Measurements from ENCODE around the gene TRAF5. TPM values are rescaled to one million over a fixed set of nuclear protein-coding genes. Genes with fewer than 3 reads are reported as not detected.

Gene TRAF5
- total RNA-seq, 4 donors from 2014 or later, result 2.7 to 9.2 (median 4.0) TPM

GRCh38 chr1:211352465-211352864, 25.8 kb downstream of the TRAF5 start:
- H3K27me3 ChIP-seq, result no peaks in the 10 kb centered on the region
- no peaks in the 10 kb centered on the region for H3K9me3 ChIP-seq
- H3K36me3 ChIP-seq, result peaks cover 0 to 8% (median 0%) of the 10 kb centered on the region in 3 donors
- no peak for TF ChIP-seq CTCF (IDR thresholded peaks at IDR 0.05)
- TF ChIP-seq POLR2A (IDR thresholded peaks at IDR 0.05), result no peak
- intact Hi-C loops (cut with DNase I), result no loop called here
- WGBS, 2 donors, result 86 to 93% methylated on average over 2 of the region's 2 CpGs
- no peak for DNase-seq
- no peak overlapping the region for H3K27ac ChIP-seq
- no peak overlapping the region for H3K4me3 ChIP-seq
- H3K4me1 ChIP-seq, result peaks cover 0 to 18% (median 0%) of the 10 kb centered on the region in 3 donors

GRCh38 chr1:211352985-211353515, 26.4 kb downstream of the TRAF5 start:
- H3K27ac ChIP-seq, result no peak overlapping the region
- intact Hi-C loops (cut with DNase I), result no loop called here
- no peaks in the 10 kb centered on the region for H3K9me3 ChIP-seq
- peaks cover 0 to 18% (median 0%) of the 10 kb centered on the region in 3 donors for H3K4me1 ChIP-seq
- H3K36me3 ChIP-seq, result peaks cover 0 to 8% (median 0%) of the 10 kb centered on the region in 3 donors
- TF ChIP-seq POLR2A (IDR thresholded peaks at IDR 0.05) (no peak), CTCF (IDR thresholded peaks at IDR 0.05) (peak; percentile 65 to 77 (median 70))
- no peaks in the 10 kb centered on the region for H3K27me3 ChIP-seq
- no peak overlapping the region for H3K4me3 ChIP-seq
- DNase-seq, result peak; percentile 2
- 53 to 67% methylated on average over 3 to 7 of the region's 8 CpGs for WGBS, 2 donors

DNA sequence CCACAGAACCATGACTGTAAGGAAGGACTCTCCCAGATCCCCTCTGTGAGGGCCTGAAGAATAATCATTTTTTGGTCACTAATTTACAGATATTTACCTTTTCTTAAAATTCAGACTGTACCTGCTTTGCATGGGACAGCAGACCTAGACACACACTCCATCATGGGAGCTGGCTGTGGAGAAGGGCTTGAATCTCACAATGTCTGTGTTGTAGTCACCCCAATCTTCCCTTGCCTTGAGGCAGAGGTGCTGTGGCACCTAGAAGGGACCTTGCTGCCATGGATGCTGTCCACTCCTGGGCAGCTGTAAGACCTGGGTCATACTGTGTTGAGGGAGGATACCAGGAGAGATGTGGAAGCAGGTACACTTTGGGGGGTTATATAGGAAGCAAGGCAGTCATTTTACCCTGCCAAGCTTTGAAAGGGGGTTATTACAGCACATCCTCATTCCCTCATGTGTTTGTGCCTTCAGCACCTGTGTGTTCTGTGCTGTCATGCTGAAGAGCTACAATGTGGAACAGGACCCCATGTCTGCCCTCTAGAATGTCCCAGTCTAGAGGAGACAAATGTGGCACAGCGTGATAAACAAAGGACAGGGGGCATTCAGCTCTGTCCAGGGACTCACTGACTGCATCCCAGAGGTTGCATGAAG, 27.1 kb downstream of the TRAF5 start:
- intact Hi-C loops (cut with DNase I), result no loop called here
- Histone ChIP-seq H3K36me3 (peaks cover 0 to 8% (median 0%) of the 10 kb centered on the region in 3 donors), H3K27ac (no peak overlapping the region), H3K27me3 (no peaks in the 10 kb centered on the region), H3K4me1 (peaks cover 0 to 18% (median 0%) of the 10 kb centered on the region in 3 donors), H3K9me3 (no peaks in the 10 kb centered on the region), H3K4me3 (no peak overlapping the region)
- TF ChIP-seq POLR2A (IDR thresholded peaks at IDR 0.05) (no peak), CTCF (IDR thresholded peaks at IDR 0.05) (no peak)
- WGBS, 2 donors, result 0% methylated on average over 1 of the region's 1 CpG
- DNase-seq, result no peak

DNA sequence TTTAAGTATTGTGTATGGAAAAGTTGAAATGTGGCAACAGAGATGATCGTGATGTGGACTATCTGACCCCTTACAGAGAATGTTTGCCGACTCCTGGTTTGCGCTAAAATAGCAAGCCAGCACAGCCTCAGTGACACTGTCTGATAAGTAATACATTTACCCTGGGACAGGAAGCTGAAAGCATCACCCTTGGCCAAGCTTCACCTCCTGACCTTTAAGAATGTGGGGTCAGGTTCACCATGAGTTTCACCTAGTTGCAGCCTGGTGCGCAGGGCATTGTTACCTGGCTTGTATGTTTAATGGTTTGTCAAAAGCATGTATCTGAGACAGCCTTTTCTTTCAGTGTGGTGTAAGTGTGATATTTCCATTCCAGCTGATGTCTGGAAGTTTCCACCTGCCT, 29.2 kb downstream of the TRAF5 start:
- WGBS, 2 donors, result 90 to 96% methylated on average over 4 of the region's 4 CpGs
- TF ChIP-seq CTCF (IDR thresholded peaks at IDR 0.05) (no peak), POLR2A (IDR thresholded peaks at IDR 0.05) (no peak)
- intact Hi-C loops (cut with DNase I), result no loop called here
- peaks cover 0 to 29% (median 0%) of the 10 kb centered on the region in 3 donors for H3K36me3 ChIP-seq
- H3K9me3 ChIP-seq, result no peaks in the 10 kb centered on the region
- no peaks in the 10 kb centered on the region for H3K27me3 ChIP-seq
- H3K4me1 ChIP-seq, result peaks cover 0 to 8% (median 0%) of the 10 kb centered on the region in 3 donors
- no peak overlapping the region for H3K4me3 ChIP-seq
- no peak overlapping the region for H3K27ac ChIP-seq
- no peak for DNase-seq

GRCh38 chr1:211356723-211357407, 30.2 kb downstream of the TRAF5 start:
- Histone ChIP-seq H3K27ac (no peak overlapping the region), H3K4me3 (no peak overlapping the region), H3K9me3 (no peaks in the 10 kb centered on the region), H3K36me3 (peaks cover 0 to 35% (median 0%) of the 10 kb centered on the region in 3 donors), H3K4me1 (peaks cover 0 to 8% (median 0%) of the 10 kb centered on the region in 3 donors), H3K27me3 (no peaks in the 10 kb centered on the region)
- TF ChIP-seq CTCF (IDR thresholded peaks at IDR 0.05), result no peak
- no peak for TF ChIP-seq POLR2A (IDR thresholded peaks at IDR 0.05)
- WGBS, 2 donors, result 44 to 49% methylated on average over 4 to 5 of the region's 5 CpGs
- no peak for DNase-seq
- intact Hi-C loops (cut with DNase I), result no loop called here
